GM12873 (cell line): ENCODE data around the gene SERPINI1.

Experiments
- TF ChIP-seq, protein P1 (sequence below): IDR thresholded peaks from 2 replicates; pipeline ENCODE4 v1.5.1; 2012; ENCODE audit warnings: low read depth, mild to moderate bottlenecking, moderate library complexity, low read length, control low read depth; ENCODE audit not compliant: insufficient read depth; ENCODE audit errors: missing control alignments

SERPINI1 gene, protein sequence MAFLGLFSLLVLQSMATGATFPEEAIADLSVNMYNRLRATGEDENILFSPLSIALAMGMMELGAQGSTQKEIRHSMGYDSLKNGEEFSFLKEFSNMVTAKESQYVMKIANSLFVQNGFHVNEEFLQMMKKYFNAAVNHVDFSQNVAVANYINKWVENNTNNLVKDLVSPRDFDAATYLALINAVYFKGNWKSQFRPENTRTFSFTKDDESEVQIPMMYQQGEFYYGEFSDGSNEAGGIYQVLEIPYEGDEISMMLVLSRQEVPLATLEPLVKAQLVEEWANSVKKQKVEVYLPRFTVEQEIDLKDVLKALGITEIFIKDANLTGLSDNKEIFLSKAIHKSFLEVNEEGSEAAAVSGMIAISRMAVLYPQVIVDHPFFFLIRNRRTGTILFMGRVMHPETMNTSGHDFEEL

DNA sequence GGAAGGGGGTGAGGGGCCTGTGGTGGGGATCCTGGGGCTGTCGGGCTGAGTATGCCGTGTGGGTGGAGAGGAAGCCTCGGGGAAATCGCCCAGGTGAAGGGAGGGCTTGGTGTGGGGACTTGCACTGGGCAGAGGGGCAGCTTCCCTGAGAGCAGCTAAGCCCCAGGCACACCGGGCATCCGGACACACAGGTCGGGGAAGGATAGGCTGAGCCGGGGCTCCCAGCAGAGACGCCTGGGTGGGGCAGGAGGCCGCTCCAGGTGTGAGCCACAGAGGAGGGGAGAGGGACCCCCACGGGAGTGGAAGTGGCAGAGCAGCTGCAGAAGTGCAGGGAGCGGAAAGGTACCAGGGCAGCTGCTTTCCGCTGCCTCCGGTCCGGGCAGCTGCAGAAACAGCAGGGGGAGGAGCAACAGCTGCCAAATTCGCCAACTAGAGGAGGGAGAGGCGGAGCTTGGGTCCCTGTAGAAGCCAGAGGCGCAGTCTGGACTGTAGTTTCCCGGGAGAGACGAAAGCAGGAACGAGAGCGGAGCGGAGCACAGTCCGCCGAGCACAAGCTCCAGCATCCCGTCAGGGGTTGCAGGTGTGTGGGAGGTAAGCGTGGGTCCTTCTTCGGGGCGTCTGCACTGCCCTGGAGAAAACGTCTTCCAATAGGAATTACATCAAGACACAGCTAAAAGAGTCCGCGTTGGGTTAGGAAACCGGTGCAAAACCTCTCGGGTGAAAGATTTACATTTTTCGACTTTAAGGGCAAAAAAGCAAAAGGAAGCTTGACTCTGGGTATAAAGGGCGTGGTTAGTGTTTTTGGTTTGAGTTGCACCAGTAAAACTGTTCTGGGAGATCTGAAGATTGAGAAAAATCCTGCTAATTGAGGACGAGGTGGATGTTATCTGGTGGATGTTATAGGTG is at the start of gene SERPINI1:
Gene SERPINI1 (plus strand): TSS at position 489 of the 906 bp plus-strand sequence. CDS start 53,408 bp downstream, outside the sequence.
- TF ChIP-seq, protein P1, sequence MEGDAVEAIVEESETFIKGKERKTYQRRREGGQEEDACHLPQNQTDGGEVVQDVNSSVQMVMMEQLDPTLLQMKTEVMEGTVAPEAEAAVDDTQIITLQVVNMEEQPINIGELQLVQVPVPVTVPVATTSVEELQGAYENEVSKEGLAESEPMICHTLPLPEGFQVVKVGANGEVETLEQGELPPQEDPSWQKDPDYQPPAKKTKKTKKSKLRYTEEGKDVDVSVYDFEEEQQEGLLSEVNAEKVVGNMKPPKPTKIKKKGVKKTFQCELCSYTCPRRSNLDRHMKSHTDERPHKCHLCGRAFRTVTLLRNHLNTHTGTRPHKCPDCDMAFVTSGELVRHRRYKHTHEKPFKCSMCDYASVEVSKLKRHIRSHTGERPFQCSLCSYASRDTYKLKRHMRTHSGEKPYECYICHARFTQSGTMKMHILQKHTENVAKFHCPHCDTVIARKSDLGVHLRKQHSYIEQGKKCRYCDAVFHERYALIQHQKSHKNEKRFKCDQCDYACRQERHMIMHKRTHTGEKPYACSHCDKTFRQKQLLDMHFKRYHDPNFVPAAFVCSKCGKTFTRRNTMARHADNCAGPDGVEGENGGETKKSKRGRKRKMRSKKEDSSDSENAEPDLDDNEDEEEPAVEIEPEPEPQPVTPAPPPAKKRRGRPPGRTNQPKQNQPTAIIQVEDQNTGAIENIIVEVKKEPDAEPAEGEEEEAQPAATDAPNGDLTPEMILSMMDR, result no peak

DNA sequence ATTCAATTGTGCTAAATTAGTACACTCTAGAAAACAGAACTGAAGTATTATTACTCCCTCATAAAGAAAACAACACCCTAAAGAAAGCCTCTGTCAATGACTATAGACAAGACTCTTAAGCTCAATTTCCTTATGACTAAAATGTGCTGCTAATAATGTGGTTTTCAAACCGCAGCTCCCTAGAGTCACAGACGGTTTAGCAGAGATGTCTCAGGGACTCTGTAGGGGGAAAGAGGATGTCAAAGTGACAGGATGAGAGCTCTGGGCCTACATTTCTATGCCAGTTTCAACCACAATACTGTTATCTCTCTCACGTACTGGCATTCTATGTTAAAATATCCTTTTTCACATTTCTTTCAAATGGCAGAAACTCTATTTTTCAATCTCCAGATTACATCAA is 44.2 kb upstream of the SERPINI1 start:
- TF ChIP-seq, protein P1, result no peak

DNA sequence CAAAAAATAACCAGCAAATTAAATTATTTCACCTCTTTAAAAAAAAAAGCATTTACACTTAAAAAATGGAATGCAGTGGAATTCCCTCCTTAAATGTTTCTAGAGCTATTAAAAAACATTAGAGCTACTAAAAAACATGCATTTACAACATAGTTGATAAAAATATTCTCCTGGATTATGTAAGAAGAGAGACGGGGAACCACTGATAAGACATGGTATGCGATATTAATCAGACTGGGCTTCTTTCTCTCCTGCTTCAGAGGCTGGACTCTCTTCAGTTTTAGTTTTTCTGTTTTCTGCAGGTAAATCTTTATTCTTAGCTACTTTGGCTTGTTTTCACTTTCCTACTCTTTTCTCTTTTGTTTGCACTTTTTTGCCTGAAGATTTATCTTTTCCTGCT is 41.4 kb upstream of the SERPINI1 start:
- TF ChIP-seq, protein P1, result no peak

DNA sequence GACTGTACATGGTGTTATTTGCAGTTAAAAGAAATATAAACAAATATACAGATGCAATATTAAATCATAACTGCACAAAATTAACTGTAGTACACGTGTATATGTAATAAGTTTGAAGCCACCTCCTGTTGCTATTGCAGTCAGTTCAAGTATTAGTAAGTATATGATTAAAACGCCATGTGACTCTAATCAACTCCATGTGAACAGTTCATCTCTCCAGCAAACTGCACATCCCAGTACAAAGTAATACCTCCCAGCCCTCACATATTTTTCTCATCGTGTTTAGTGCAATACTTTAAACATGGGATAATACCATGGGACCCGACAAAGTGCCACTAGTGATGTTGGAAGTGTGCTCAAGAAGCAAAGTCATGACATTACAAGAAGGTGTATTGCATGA is 35.5 kb upstream of the SERPINI1 start:
- TF ChIP-seq, protein P1, result no peak

DNA sequence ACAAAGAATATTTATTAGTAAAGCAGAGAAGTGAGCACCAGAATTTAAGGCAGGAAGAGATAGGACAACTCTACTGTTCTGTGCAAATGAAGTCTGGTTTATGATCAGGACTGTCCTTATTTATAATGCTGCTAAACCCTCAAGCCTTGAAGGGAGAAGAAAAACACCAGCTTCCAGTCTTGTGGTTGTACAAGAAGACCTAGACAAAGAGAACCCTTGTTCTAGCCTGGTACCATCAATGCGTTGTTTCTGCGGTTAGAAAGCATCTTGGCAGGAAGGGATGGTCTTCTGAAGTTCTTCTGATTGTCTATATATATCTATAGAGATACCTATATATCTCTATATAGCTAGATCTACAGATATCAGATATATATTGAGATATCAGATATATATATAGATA is 34.6 kb upstream of the SERPINI1 start:
- TF ChIP-seq, protein P1, result no peak

DNA sequence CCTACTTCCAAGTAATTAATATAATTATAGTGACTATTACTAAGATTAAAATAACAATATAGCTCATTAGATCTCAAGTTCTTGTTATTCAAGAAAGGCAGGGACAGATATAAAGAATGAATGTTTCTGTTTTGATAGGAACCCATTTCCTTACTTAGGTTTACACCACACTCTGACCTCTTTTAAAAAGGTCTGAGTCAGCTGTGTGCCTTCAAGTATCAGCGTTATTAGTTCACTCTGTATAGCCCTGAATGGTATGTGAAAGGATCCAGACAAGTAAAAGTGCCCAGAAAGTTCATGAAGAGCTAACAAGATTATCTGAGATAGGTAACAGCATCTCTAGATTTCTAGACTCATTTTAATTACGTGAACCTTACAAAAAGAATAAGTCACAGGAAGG is 29.7 kb upstream of the SERPINI1 start:
- TF ChIP-seq, protein P1, result no peak

DNA sequence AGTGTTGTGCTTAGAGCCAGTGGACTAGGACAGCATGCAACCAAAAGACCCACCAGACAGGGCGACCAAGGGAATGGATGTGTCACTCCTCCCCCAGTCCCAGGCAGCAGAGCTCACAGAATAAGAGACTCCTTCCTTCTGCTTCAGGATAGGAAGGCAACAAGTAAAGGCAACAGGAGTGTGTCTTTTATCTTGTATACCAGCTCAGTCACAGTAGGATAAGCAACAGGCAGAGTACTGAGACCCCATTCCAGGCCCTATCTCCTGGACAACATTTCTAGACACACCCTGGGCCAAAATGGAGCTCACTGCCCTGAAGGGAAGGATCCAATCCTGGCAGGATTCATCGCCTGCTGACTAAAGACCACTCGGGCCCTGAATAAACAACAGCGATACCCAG is 25.8 kb upstream of the SERPINI1 start:
- TF ChIP-seq, protein P1, result no peak
